HepG2 (cell line): Measurements from ENCODE around the gene DCAF6. TPM values are rescaled to one million over a fixed set of nuclear protein-coding genes. Genes with fewer than 3 reads are reported as not detected.

ENCODE experiments used
- ATRX ChIP-seq: sonication (generic); formaldehyde crosslinking; IDR thresholded peaks from 2 replicates; pipeline ENCODE4 v1.4.0; 2020; ENCODE audit warnings: missing genetic modification reagents, borderline replicate concordance
- FIP1L1 ChIP-seq: fragments of 200-400 bp; formaldehyde crosslinking; IDR thresholded peaks from 2 replicates; pipeline ENCODE4 v1.6.1; 2018; ENCODE audit warnings: low read depth, mild to moderate bottlenecking, low read length, moderate library complexity, borderline replicate concordance; ENCODE audit not compliant: insufficient read depth
- FOXJ3 ChIP-seq: sonication (generic); formaldehyde crosslinking; IDR thresholded peaks from 2 replicates; pipeline ENCODE4 v1.4.0; 2020; ENCODE audit warnings: missing genetic modification reagents, mild to moderate bottlenecking, borderline replicate concordance
- HOXD1 ChIP-seq: sonication (generic); formaldehyde crosslinking; IDR thresholded peaks from 2 replicates; pipeline ENCODE4 v1.5.0; 2020; ENCODE audit warnings: missing genetic modification reagents
- RXRB ChIP-seq: IDR thresholded peaks from 2 replicates; pipeline ENCODE4 v1.6.1; 2016; ENCODE audit warnings: borderline replicate concordance, missing genetic modification reagents, missing compliant biosample characterization
- ZFP62 ChIP-seq: sonication (generic); formaldehyde crosslinking; IDR thresholded peaks from 2 replicates; pipeline ENCODE4 v1.4.0; 2020; ENCODE audit warnings: missing genetic modification reagents
- ZFP82 ChIP-seq: sonication (generic); formaldehyde crosslinking; IDR thresholded peaks from 2 replicates; pipeline ENCODE4 v1.5.1; 2020; ENCODE audit warnings: mild to moderate bottlenecking, missing genetic modification reagents, borderline replicate concordance
- ZNF136 ChIP-seq: sonication (generic); formaldehyde crosslinking; IDR thresholded peaks from 2 replicates; pipeline ENCODE4 v1.8.1; 2022; ENCODE audit warnings: low read depth, mild to moderate bottlenecking, moderate library complexity, missing genetic modification reagents
- ZNF224 ChIP-seq: sonication (generic); formaldehyde crosslinking; IDR thresholded peaks from 2 replicates; pipeline ENCODE4 v1.5.0; 2020; ENCODE audit warnings: mild to moderate bottlenecking, missing genetic modification reagents
- ZNF609 ChIP-seq: sonication (generic); formaldehyde crosslinking; IDR thresholded peaks from 2 replicates; pipeline ENCODE4 v1.4.0; 2020; ENCODE audit warnings: mild to moderate bottlenecking, missing genetic modification reagents, borderline replicate concordance
- ZNF891 ChIP-seq: sonication (generic); formaldehyde crosslinking; IDR thresholded peaks from 2 replicates; pipeline ENCODE4 v1.5.0; 2020; ENCODE audit warnings: mild to moderate bottlenecking, missing genetic modification reagents
- ZSCAN29 ChIP-seq: sonication (generic); formaldehyde crosslinking; conservative IDR thresholded peaks from 2 replicates; pipeline ENCODE4 v1.4.0; 2020; ENCODE audit warnings: mild to moderate bottlenecking, missing genetic modification reagents
- polyA plus RNA-seq, 8 experiments: library from polyadenylated mRNA; depleted of rRNA in 3 of 8; stranded (reverse) in 7 of 8; unstranded in 1 of 8; fragments of >200 nt; fragmentation: Illumina TruSeq in 4 of 8; extraction: Trizol in 4 of 8; gene quantifications; 2 replicates each; pipeline versions ENCODE4 v1.2.1 to v1.2.3, GENCODE V29; 2011 to 2016; ENCODE audit warnings: low read depth in 4 of 8, missing spikeins in 1 of 8, mixed read lengths in 1 of 8; ENCODE audit not compliant: insufficient read depth in 1 of 8
- total RNA-seq, 5 experiments: library from RNA; depleted of rRNA; stranded (reverse); fragments of >200 nt; fragmentation: Illumina TruSeq; extraction: Trizol; gene quantifications; 2 replicates each; pipeline ENCODE4 v1.2.3, GENCODE V29; 2016; ENCODE audit warnings: low read depth in 1 of 5
- TF ChIP-seq, protein P1 (sequence below): sonication (generic); formaldehyde crosslinking; IDR thresholded peaks from 2 replicates; pipeline ENCODE4 v1.9.0; 2021; ENCODE audit warnings: missing genetic modification reagents, borderline replicate concordance
- TF ChIP-seq, protein P2 (sequence below): sonication (generic); formaldehyde crosslinking; IDR thresholded peaks from 2 replicates; pipeline ENCODE4 v1.4.0; 2020; ENCODE audit warnings: mild to moderate bottlenecking, missing genetic modification reagents
- TF ChIP-seq, protein P3 (sequence below): sonication (generic); formaldehyde crosslinking; IDR thresholded peaks from 2 replicates; pipeline ENCODE4 v1.5.0; 2020; ENCODE audit warnings: mild to moderate bottlenecking, missing genetic modification reagents, borderline replicate concordance

Gene DCAF6
- total and polyA plus RNA-seq, 2 of the 13 experiments (the other 11 are each of a cell fraction or from before 2014, with no cell fraction given) = 24.7 to 33.7 TPM

DNA sequence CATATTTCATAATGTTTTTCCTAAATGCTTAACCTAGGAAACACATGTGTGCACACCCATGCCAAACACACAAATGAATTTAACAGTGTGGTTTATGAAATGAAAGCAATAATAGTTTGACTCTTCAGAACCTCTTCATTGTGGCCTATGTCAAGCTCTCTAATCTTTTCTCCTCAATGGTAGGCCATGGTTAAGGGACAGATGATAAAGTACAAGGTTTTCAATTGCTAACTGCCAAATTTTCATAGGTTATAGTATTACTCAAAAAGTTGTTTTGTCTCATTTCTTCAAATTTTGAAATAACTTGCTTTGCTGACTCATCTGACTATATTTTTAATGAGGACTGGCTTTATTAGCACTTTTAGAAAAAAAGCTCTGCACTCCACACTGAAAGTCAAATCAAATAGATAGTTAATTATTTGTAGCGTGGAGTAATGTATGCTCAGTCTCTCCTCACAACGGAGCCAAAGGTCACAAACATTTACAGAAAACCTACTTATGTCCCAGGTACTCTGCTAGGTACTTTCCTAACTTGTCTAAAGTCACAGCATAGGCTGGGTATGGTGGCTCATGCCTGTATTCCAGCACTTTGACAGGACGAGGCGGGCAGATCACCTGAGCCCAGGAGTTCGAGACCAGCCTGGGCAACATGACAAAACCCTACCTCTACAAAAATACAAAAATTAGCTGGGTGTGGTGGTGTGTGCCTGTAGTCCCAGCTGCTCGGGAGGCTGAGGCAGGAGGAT, 19.5 kb upstream of the DCAF6 start (continued):
- TF ChIP-seq ZNF609 (CRISPR knock-in tag) = 0 out of 2 replicates have a peak, but pooled peaks have one; percentile 21
- TF ChIP-seq ZFP62 = no peak
- TF ChIP-seq, protein P1, sequence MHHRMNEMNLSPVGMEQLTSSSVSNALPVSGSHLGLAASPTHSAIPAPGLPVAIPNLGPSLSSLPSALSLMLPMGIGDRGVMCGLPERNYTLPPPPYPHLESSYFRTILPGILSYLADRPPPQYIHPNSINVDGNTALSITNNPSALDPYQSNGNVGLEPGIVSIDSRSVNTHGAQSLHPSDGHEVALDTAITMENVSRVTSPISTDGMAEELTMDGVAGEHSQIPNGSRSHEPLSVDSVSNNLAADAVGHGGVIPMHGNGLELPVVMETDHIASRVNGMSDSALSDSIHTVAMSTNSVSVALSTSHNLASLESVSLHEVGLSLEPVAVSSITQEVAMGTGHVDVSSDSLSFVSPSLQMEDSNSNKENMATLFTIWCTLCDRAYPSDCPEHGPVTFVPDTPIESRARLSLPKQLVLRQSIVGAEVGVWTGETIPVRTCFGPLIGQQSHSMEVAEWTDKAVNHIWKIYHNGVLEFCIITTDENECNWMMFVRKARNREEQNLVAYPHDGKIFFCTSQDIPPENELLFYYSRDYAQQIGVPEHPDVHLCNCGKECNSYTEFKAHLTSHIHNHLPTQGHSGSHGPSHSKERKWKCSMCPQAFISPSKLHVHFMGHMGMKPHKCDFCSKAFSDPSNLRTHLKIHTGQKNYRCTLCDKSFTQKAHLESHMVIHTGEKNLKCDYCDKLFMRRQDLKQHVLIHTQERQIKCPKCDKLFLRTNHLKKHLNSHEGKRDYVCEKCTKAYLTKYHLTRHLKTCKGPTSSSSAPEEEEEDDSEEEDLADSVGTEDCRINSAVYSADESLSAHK (CRISPR knock-in tag) = no peak
- peak; percentile 79; the same call in 1 of the 2 replicates for TF ChIP-seq RXRB (CRISPR knock-in tag)
- TF ChIP-seq, protein P2, sequence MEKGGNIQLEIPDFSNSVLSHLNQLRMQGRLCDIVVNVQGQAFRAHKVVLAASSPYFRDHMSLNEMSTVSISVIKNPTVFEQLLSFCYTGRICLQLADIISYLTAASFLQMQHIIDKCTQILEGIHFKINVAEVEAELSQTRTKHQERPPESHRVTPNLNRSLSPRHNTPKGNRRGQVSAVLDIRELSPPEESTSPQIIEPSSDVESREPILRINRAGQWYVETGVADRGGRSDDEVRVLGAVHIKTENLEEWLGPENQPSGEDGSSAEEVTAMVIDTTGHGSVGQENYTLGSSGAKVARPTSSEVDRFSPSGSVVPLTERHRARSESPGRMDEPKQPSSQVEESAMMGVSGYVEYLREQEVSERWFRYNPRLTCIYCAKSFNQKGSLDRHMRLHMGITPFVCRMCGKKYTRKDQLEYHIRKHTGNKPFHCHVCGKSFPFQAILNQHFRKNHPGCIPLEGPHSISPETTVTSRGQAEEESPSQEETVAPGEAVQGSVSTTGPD (CRISPR knock-in tag) = no peak
- no peak for TF ChIP-seq ZFP82 (CRISPR knock-in tag)
- no peak for TF ChIP-seq FIP1L1
- TF ChIP-seq ATRX (CRISPR knock-in tag) = no peak
- TF ChIP-seq, protein P3, sequence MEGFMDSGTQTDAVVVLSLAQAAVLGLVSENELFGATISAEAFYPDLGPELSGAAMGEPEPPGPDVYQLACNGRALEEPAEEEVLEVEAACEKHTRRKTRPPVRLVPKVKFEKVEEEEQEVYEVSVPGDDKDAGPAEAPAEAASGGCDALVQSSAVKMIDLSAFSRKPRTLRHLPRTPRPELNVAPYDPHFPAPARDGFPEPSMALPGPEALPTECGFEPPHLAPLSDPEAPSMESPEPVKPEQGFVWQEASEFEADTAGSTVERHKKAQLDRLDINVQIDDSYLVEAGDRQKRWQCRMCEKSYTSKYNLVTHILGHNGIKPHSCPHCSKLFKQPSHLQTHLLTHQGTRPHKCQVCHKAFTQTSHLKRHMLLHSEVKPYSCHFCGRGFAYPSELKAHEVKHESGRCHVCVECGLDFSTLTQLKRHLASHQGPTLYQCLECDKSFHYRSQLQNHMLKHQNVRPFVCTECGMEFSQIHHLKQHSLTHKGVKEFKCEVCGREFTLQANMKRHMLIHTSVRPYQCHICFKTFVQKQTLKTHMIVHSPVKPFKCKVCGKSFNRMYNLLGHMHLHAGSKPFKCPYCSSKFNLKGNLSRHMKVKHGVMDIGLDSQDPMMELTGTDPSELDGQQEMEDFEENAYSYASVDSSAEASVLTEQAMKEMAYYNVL = no peak
- TF ChIP-seq ZNF891 (CRISPR knock-in tag) = no peak
- TF ChIP-seq FOXJ3 (CRISPR knock-in tag) = peak; percentile 65; the same call in 1 of the 2 replicates
- no peak for TF ChIP-seq ZNF224 (CRISPR knock-in tag)
- TF ChIP-seq ZNF136 (CRISPR knock-in tag) = peak; percentile 60; the same call in 1 of the 2 replicates
- 0 out of 2 replicates have a peak, but pooled peaks have one; percentile 40 for TF ChIP-seq ZSCAN29 (CRISPR knock-in tag)
- peak; percentile 32; the same call in 1 of the 2 replicates for TF ChIP-seq HOXD1
